ENCODE results near the gene CLCN6.

Gene CLCN6

GRCh38 chr1:11823366-11824137 is 17.6 kb downstream of the CLCN6 start:
- H3K4me3 ChIP-seq (ENCODE audit: low read length), result no peak overlapping the region
- H3K27me3 ChIP-seq (ENCODE audit: control insufficient read depth, insufficient read depth, low read length), result no peaks in the 10 kb centered on the region
- no peak overlapping the region for H3K4me2 ChIP-seq (ENCODE audit: low read length)
- no peak overlapping the region for H3K9ac ChIP-seq (ENCODE audit: low read depth, low read length)
- H3K4me1 ChIP-seq (ENCODE audit: control insufficient read depth, insufficient read depth, low read length), result peaks cover 13% of the 10 kb centered on the region
- H3K9me3 ChIP-seq (replicated peaks; ENCODE audit: low read length), result no peaks in the 10 kb centered on the region
- H3K36me3 ChIP-seq (ENCODE audit: insufficient read depth, low read length), result peaks cover 59% of the 10 kb centered on the region

- H3K9ac ChIP-seq (ENCODE audit: low read depth, low read length), result no peak overlapping the region
- no peak overlapping the region for H3K4me2 ChIP-seq (ENCODE audit: low read length)
- H3K36me3 ChIP-seq (ENCODE audit: insufficient read depth, low read length), result peaks cover 62% of the 10 kb centered on the region
- peaks cover 13% of the 10 kb centered on the region for H3K4me1 ChIP-seq (ENCODE audit: control insufficient read depth, insufficient read depth, low read length)
- H3K27me3 ChIP-seq (ENCODE audit: control insufficient read depth, insufficient read depth, low read length), result no peaks in the 10 kb centered on the region
- no peaks in the 10 kb centered on the region for H3K9me3 ChIP-seq (replicated peaks; ENCODE audit: low read length)
- H3K4me3 ChIP-seq (ENCODE audit: low read length), result no peak overlapping the region
Observed at GRCh38 chr1:11825131-11825530, 19.1 kb downstream of the CLCN6 start.

- H3K9me3 ChIP-seq (replicated peaks; ENCODE audit: low read length), result no peaks in the 10 kb centered on the region
- no peak overlapping the region for H3K9ac ChIP-seq (ENCODE audit: low read depth, low read length)
- no peaks in the 10 kb centered on the region for H3K27me3 ChIP-seq (ENCODE audit: control insufficient read depth, insufficient read depth, low read length)
- peaks cover 3% of the 10 kb centered on the region for H3K4me1 ChIP-seq (ENCODE audit: control insufficient read depth, insufficient read depth, low read length)
- no peak overlapping the region for H3K4me3 ChIP-seq (ENCODE audit: low read length)
- peaks cover 75% of the 10 kb centered on the region for H3K36me3 ChIP-seq (ENCODE audit: insufficient read depth, low read length)
- no peak overlapping the region for H3K4me2 ChIP-seq (ENCODE audit: low read length)
Observed at GRCh38 chr1:11826946-11827345, 21.0 kb downstream of the CLCN6 start.

- Histone ChIP-seq H3K4me1 (ENCODE audit: control insufficient read depth, insufficient read depth, low read length) (no peaks in the 10 kb centered on the region), H3K9me3 (replicated peaks; ENCODE audit: low read length) (no peaks in the 10 kb centered on the region), H3K4me2 (ENCODE audit: low read length) (no peak overlapping the region), H3K27me3 (ENCODE audit: control insufficient read depth, insufficient read depth, low read length) (no peaks in the 10 kb centered on the region), H3K36me3 (ENCODE audit: insufficient read depth, low read length) (peaks cover 77% of the 10 kb centered on the region), H3K4me3 (ENCODE audit: low read length) (no peak overlapping the region), H3K9ac (ENCODE audit: low read depth, low read length) (no peak overlapping the region)
Observed at GRCh38 chr1:11828511-11828910, 22.5 kb downstream of the CLCN6 start.

- no peak overlapping the region for H3K4me3 ChIP-seq (ENCODE audit: low read length)
- H3K4me1 ChIP-seq (ENCODE audit: control insufficient read depth, insufficient read depth, low read length), result no peaks in the 10 kb centered on the region
- H3K9ac ChIP-seq (ENCODE audit: low read depth, low read length), result no peak overlapping the region
- H3K27me3 ChIP-seq (ENCODE audit: control insufficient read depth, insufficient read depth, low read length), result no peaks in the 10 kb centered on the region
- H3K4me2 ChIP-seq (ENCODE audit: low read length), result no peak overlapping the region
- H3K9me3 ChIP-seq (replicated peaks; ENCODE audit: low read length), result no peaks in the 10 kb centered on the region
- peaks cover 84% of the 10 kb centered on the region for H3K36me3 ChIP-seq (ENCODE audit: insufficient read depth, low read length)
Observed at GRCh38 chr1:11831945-11832725, 26.1 kb downstream of the CLCN6 start.

GRCh38 chr1:11833497-11833896 is 27.5 kb downstream of the CLCN6 start:
- Histone ChIP-seq H3K4me2 (ENCODE audit: low read length) (no peak overlapping the region), H3K27me3 (ENCODE audit: control insufficient read depth, insufficient read depth, low read length) (no peaks in the 10 kb centered on the region), H3K4me1 (ENCODE audit: control insufficient read depth, insufficient read depth, low read length) (no peaks in the 10 kb centered on the region), H3K4me3 (ENCODE audit: low read length) (no peak overlapping the region), H3K9me3 (replicated peaks; ENCODE audit: low read length) (no peaks in the 10 kb centered on the region), H3K9ac (ENCODE audit: low read depth, low read length) (no peak overlapping the region), H3K36me3 (ENCODE audit: insufficient read depth, low read length) (peaks cover 82% of the 10 kb centered on the region)

- H3K4me3 ChIP-seq (ENCODE audit: low read length), result no peak overlapping the region
- no peaks in the 10 kb centered on the region for H3K27me3 ChIP-seq (ENCODE audit: control insufficient read depth, insufficient read depth, low read length)
- no peak overlapping the region for H3K9ac ChIP-seq (ENCODE audit: low read depth, low read length)
- peaks cover 81% of the 10 kb centered on the region for H3K36me3 ChIP-seq (ENCODE audit: insufficient read depth, low read length)
- H3K4me2 ChIP-seq (ENCODE audit: low read length), result no peak overlapping the region
- H3K4me1 ChIP-seq (ENCODE audit: control insufficient read depth, insufficient read depth, low read length), result no peaks in the 10 kb centered on the region
- no peaks in the 10 kb centered on the region for H3K9me3 ChIP-seq (replicated peaks; ENCODE audit: low read length)
Observed at GRCh38 chr1:11833900-11834299, 27.9 kb downstream of the CLCN6 start.

GRCh38 chr1:11835441-11836225 is 29.6 kb downstream of the CLCN6 start:
- Histone ChIP-seq H3K4me2 (ENCODE audit: low read length) (no peak overlapping the region), H3K4me3 (ENCODE audit: low read length) (no peak overlapping the region), H3K9me3 (replicated peaks; ENCODE audit: low read length) (no peaks in the 10 kb centered on the region), H3K27me3 (ENCODE audit: control insufficient read depth, insufficient read depth, low read length) (no peaks in the 10 kb centered on the region), H3K36me3 (ENCODE audit: insufficient read depth, low read length) (peaks cover 81% of the 10 kb centered on the region), H3K9ac (ENCODE audit: low read depth, low read length) (no peak overlapping the region), H3K4me1 (ENCODE audit: control insufficient read depth, insufficient read depth, low read length) (no peaks in the 10 kb centered on the region)

- Histone ChIP-seq H3K27me3 (ENCODE audit: control insufficient read depth, insufficient read depth, low read length) (no peaks in the 10 kb centered on the region), H3K9me3 (replicated peaks; ENCODE audit: low read length) (no peaks in the 10 kb centered on the region), H3K4me1 (ENCODE audit: control insufficient read depth, insufficient read depth, low read length) (no peaks in the 10 kb centered on the region), H3K4me2 (ENCODE audit: low read length) (no peak overlapping the region), H3K36me3 (ENCODE audit: insufficient read depth, low read length) (peaks cover 85% of the 10 kb centered on the region), H3K9ac (ENCODE audit: low read depth, low read length) (no peak overlapping the region), H3K4me3 (ENCODE audit: low read length) (no peak overlapping the region)
Observed at GRCh38 chr1:11836955-11837766, 31.2 kb downstream of the CLCN6 start.

GRCh38 chr1:11837767-11838348 is 31.9 kb downstream of the CLCN6 start:
- H3K4me1 ChIP-seq (ENCODE audit: control insufficient read depth, insufficient read depth, low read length), result no peaks in the 10 kb centered on the region
- H3K36me3 ChIP-seq (ENCODE audit: insufficient read depth, low read length), result peaks cover 90% of the 10 kb centered on the region
- H3K9ac ChIP-seq (ENCODE audit: low read depth, low read length), result no peak overlapping the region
- no peak overlapping the region for H3K4me2 ChIP-seq (ENCODE audit: low read length)
- no peaks in the 10 kb centered on the region for H3K9me3 ChIP-seq (replicated peaks; ENCODE audit: low read length)
- no peaks in the 10 kb centered on the region for H3K27me3 ChIP-seq (ENCODE audit: control insufficient read depth, insufficient read depth, low read length)
- no peak overlapping the region for H3K4me3 ChIP-seq (ENCODE audit: low read length)

Data from skeletal muscle satellite cell (primary cell).